LHCN-M2 (cell line): ENCODE data around the gene FOXI2. TPM values are rescaled to one million over a fixed set of nuclear protein-coding genes. Genes with fewer than 3 reads are reported as not detected.

ENCODE experiments used
- DNase-seq: peaks from one replicate; pipeline ENCODE4 v3.0.0-alpha.2; 2012; ENCODE audit warnings: low read depth
- total RNA-seq: library from RNA; depleted of rRNA; stranded (reverse); fragments of >200 nt; gene quantifications from 2 replicates; pipeline ENCODE4 v1.2.3, GENCODE V29; 2014; rRNA removed

FOXI2 gene
- total RNA-seq, 1 experiment from 2014 or later = not detected

GRCh38 chr10:127740596-127740995, 3.6 kb downstream of the FOXI2 start:
- DNase-seq = no peak

GRCh38 chr10:127743205-127743604, 6.2 kb downstream of the FOXI2 start:
- DNase-seq = no peak

GRCh38 chr10:127744956-127745355, 8.0 kb downstream of the FOXI2 start:
- no peak for DNase-seq

- no peak for DNase-seq
Observed at GRCh38 chr10:127745861-127746260, 8.9 kb downstream of the FOXI2 start.

GRCh38 chr10:127755753-127756152, 18.8 kb downstream of the FOXI2 start:
- no peak for DNase-seq

GRCh38 chr10:127756264-127756663, 19.3 kb downstream of the FOXI2 start:
- no peak for DNase-seq

GRCh38 chr10:127757033-127757432, 20.0 kb downstream of the FOXI2 start:
- DNase-seq = no peak

GRCh38 chr10:127759276-127759675, 22.3 kb downstream of the FOXI2 start:
- no peak for DNase-seq

GRCh38 chr10:127762925-127763324, 25.9 kb downstream of the FOXI2 start:
- DNase-seq = no peak

GRCh38 chr10:127774766-127775559, 38.0 kb downstream of the FOXI2 start:
- DNase-seq = peak; percentile 6

- no peak for DNase-seq
Observed at GRCh38 chr10:127776816-127777215, 39.8 kb downstream of the FOXI2 start.

- no peak for DNase-seq
Observed at GRCh38 chr10:127781412-127781811, 44.4 kb downstream of the FOXI2 start.

GRCh38 chr10:127787873-127788272, 50.9 kb downstream of the FOXI2 start:
- no peak for DNase-seq

GRCh38 chr10:127790066-127790624, 53.2 kb downstream of the FOXI2 start:
- DNase-seq = no peak

Other genes starting within 250 kb of the FOXI2 start
- gene NPS, start 187.9 kb upstream of the FOXI2 start, total RNA-seq = not detected in 2 replicates
- not detected in 2 replicates for gene CLRN3, start 155.8 kb downstream of the FOXI2 start, total RNA-seq
- gene PTPRE, start 169.9 kb downstream of the FOXI2 start, total RNA-seq = 5.2 and 6.8 TPM in 2 replicates